SK-MEL-5 (cell line): ENCODE results near the gene WNK2. TPM values are rescaled to one million over a fixed set of nuclear protein-coding genes. Genes with fewer than 3 reads are reported as not detected.

ENCODE experiments used
- DNase-seq: peaks from one replicate; pipeline ENCODE4 v3.0.0-alpha.2; 2016; ENCODE audit warnings: low read depth, low spot score
- in situ Hi-C: cut with HindIII; loops from 2 replicates; pipeline ENCODE4 v1.10.0; 2016; ENCODE audit warnings: low sequenced_read_pairs, high pct_unique_total_duplicates, low pct_unique_long_range_greater_than_20kb
- total RNA-seq: library from RNA; depleted of rRNA; stranded (reverse); fragments of >200 nt; shearing (Covaris generic); gene quantifications from 2 replicates; pipeline ENCODE4 v1.2.3, GENCODE V29; 2014

WNK2 gene
- total RNA-seq, 1 experiment from 2014 or later, result 2.4 TPM

DNA sequence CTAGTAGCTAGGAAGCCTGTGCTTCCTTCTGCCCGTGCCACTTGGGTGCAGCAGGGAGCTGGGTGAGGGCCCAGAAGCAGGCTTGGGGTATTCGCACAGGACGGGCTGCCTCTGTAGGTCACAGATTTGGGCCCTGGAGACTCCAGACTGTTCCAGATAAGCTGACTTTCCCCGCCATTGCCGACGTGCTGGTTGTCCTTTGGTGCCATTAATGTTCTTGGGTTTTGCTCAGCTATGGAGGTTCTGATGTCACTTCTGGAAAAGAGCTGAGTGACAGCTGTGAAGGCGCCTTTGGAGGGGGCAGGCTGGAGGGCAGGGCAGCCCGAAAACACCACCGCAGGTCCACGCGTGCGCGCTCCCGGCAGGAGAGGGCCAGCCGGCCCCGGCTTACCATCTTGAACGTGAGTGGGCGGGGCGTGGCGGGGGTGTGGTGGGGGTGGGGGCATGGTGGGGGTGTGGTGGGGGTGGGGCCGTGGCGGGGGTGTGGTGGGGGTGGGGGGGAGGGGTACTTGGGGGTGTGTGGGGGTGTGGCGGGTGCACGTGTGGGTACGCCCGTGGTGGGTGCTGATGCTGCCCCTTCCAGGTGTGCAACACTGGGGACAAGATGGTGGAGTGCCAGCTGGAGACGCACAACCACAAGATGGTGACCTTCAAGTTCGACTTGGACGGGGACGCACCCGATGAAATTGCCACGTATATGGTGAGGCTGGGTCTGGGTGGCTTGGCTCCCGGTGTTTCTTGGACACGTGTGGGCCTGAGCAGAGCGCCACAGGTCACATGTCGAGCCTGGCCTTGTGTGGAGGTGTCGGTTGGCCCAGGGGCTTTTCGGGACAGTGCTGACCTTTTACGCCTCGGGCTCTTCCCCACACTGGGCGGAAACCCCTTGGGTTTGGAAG is 79.6 kb downstream of the WNK2 start:
- in situ Hi-C loops, result no loop called here
- no peak for DNase-seq

GRCh38 chr9:93264338-93265125 is 80.6 kb downstream of the WNK2 start:
- in situ Hi-C loops, result no loop called here
- DNase-seq, result no peak

DNA sequence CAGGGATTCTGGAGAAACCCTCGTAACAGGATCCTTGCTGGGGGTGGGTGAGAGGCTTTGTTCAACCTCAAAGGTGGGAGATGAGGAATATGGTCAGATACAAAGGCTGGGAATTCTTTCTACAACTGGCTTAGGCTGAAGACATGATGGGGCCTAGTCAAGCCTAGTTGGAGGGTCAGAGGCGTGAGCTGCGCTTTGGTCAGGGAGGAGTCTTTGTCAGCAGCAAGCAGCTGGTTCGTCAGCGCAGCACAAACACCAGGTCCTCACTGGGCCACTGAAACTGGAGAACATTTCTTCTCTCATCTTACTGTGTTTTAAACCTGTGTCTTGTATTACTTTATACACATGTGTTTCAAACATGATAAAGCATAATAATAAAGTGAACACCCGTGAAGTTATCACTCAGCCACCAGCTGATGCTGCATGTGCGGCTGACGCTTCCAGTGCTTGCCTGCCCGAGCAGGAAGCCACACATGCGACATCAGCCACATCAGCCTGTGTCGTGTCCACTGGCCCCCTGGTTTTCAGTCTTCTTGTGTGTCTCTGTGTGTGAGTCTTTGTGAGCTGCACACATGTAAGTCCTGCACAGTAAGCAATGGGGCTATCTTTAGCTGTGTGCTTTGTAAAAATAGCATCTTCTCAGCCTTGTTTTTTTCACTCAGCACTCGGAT is 81.5 kb downstream of the WNK2 start:
- in situ Hi-C loops, result no loop called here
- no peak for DNase-seq

DNA sequence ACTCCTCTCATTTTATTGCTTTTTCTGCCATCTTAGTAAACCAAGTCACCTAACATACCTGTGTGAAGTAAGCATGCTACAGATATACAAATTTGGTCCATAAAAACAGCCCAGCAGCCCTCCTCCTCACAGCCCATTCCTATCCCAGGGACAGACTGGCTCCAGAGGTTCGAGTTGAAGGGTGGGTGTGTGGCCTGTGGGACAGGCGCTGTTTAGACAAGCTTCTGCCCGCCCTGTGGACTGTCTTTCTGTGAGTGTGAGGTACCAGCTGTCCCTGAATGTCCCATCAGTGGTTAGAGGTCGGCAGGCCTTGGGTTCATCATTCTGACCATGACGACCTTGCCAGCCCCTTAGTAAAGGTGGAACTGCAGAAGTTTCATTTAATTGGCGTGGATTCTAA is 82.0 kb downstream of the WNK2 start:
- in situ Hi-C loops, result no loop called here

GRCh38 chr9:93266521-93267001 is 82.6 kb downstream of the WNK2 start:
- in situ Hi-C loops, result no loop called here
- DNase-seq, result no peak

More for the DNA sequence above, 82.0 kb downstream of the WNK2 start:
- DNase-seq, result no peak

DNA sequence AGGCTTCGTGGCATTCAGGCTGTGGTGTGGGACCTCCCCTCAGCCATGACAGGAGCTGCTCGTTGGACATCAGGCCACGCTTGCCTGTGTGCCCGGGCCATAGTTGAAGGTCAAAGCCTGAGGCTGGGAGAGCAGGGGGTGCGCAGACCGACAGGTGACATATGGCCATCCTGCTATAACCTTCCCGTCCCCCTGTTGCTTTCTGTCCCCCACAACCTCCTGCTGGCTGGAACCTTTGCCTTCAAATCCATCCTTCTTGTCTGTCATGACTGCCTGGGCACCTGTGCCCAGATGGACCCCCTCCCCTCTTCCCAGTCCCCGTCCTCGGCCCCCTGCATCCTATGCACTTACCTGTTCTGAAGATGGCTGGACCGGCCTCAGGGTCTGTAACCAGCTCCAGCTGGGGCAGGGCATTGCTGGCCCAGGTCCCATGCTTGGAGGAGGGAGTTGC is 83.2 kb downstream of the WNK2 start:
- in situ Hi-C loops, result no loop called here
- DNase-seq, result no peak

- in situ Hi-C loops, result no loop called here
- DNase-seq, result no peak
Observed at GRCh38 chr9:93267681-93268505, 84.0 kb downstream of the WNK2 start.

GRCh38 chr9:93268551-93269314 is 84.8 kb downstream of the WNK2 start:
- no peak for DNase-seq
- in situ Hi-C loops, result no loop called here

DNA sequence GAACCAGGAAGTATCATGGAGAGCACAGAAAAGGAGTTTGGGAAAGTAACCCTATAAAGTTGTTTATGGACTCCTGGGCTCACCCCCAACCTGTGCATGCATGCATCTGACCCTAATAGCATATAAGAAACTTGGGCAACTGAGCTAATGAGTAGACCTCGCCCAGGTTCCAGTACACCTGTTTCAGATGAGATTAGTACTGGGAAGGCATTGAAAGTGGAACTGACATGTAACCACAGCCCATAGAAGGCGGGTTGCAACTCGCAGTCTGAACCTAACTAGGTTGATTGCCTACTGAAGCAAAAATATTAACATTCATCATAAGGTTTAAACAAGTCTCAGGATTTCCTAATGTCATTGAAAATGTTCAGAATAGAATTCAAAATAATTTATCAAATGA is 87.0 kb downstream of the WNK2 start:
- in situ Hi-C loops, result no loop called here
- no peak for DNase-seq

DNA sequence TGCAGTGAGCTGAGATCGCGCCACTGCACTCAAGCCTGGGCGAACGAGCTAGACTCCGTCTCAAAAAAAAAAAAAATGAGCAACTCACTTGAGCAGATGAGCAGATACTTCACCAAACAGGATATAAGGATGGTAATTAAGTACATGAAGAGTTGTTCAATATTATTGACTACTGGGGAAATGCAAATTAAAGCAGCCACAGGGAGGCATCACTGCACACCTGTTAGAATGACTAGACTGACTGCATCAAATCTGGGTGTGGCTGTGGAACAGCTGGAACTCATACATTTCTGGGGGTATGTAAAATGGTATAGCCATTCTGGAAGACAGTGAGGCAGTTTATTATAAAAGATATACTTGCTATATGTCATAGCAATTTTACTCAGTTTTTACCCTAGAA is 93.0 kb downstream of the WNK2 start:
- in situ Hi-C loops, result no loop called here
- DNase-seq, result no peak

DNA sequence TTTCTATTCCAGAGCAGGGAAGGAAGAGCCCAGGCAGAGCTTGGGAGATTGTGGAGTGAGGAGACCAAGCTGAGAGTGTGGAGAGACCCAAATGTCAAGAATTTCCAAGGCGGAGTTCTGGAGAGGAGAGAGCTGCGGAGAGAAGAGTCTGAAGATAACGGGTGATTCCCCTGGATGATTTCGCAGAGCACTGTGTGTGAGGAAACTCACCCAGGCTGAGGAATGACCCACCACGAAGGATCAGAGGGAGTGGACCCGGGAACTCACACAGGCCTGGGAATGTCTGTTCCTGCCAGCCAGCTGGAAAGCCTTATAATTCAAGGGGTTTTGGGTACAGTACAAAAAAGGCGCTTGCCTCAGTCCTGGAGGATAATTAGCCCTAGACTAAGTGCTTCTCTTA is 94.2 kb downstream of the WNK2 start:
- DNase-seq, result no peak
- in situ Hi-C loops, result no loop called here

GRCh38 chr9:93280661-93281259 is 96.8 kb downstream of the WNK2 start:
- DNase-seq, result peak; percentile 63
- in situ Hi-C loops, result no loop called here

DNA sequence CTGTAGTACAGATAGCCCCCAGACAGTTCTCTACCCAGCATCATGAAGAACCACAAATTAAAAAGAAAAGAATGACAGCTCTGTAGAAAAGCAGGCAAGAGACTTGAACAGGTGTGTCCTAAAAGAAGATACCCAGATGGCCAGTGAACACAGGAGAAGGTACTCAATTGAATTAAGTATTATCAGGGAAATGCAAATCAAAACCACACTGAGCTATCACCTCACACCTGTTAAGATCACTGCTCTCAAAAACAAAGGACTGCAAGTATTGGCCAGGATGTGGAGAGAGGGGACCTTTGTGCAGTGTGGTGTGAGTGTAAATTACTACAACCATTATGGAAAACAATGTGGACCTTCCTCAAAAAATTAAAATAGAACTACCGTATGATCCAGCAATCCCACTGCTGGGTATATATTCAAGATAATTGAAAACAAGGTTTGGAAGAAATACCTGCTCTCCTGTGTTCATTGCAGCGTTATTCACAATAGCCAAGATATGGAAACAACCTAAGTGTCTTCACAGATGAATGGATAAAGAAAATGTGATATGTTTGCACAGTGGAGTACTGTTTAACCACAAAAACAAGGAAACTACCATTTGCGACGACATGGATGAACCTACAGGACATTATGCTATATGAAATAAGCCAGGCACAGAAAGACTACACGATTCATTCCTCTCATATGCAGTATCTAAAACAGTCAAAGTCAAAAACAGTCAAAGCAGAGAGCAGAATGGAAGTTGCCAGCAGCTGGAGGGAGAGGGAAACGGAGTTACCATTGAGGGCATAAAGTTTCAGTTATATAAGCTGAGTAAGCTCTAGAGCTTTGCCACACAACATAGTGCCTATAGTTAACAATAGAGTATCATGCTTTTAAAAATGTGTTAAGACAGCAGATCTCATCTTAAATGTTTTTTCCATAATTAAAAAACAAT is 102.6 kb downstream of the WNK2 start:
- no peak for DNase-seq
- in situ Hi-C loops, result no loop called here

DNA sequence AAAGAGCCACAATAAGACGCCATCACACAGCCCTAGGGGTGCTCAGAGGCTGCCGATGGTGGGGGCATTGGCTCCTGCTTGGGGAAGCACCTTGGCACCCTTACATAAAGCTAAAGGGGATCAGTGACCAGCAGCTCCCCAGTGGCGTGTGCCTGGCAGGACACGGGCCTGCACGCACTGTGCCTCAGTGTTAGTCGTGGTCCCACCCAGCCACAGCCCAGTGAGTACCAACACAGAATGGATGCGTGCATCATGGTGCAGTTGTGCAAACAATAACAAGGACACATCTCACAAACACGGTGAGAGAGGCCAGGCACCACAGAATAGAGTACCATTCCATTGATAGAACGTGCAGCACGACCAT is 103.2 kb downstream of the WNK2 start:
- in situ Hi-C loops, result no loop called here

DNA sequence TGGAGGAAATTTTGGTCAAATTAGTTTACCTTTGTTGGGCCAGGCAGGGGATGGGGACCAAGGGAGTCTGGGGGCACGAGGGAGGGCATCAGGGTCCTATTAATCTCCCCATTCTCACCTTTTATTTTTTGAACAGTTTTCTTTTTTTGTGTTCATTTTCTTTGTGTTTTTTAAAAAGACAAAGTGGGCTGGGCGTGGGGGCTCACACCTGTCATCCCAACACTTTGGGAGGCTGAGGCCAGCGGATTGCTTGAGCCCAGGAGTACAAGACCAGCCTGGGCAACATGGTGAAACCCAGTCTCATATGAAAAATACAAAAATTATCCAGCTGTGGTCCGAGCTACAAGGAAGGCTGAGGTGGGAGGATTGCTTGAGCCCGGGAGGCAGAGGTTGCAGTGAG is 103.7 kb downstream of the WNK2 start:
- DNase-seq, result no peak
- in situ Hi-C loops, result no loop called here

More for the DNA sequence above, 103.2 kb downstream of the WNK2 start:
- DNase-seq, result no peak
